ENCODE results near the gene GPD2. TPM values are rescaled to one million over a fixed set of nuclear protein-coding genes. Genes with fewer than 3 reads are reported as not detected.

Gene GPD2
- total RNA-seq = 10 to 100 TPM; 12.5 to 20.2 (median 18.3) TPM
- total RNA-seq (2013) = 41.7 TPM

GRCh38 chr2:156435718-156436496, at the start of gene GPD2:
Gene GPD2, plus strand, starts transcription at chr2:156436379. Its CDS starts 39,727 bp downstream, at chr2:156476106.
- H3K4me3 Mint-ChIP-seq = peak within 1 kb of the TSS; percentile 97
- H3K27ac Mint-ChIP-seq = peak within 1 kb of the TSS; percentile 93 to 95
- peaks cover 34 to 38% of the 10 kb centered on the region in 2 donors for H3K4me1 Mint-ChIP-seq
- Histone ChIP-seq H3K27ac (ENCODE audit: low read length) (peak within 1 kb of the TSS; percentile 79), H3K27me3 (ENCODE audit: control insufficient read depth, insufficient read depth, low read length) (no peaks in the 10 kb centered on the region), H3K4me1 (ENCODE audit: control insufficient read depth, insufficient read depth, low read length) (peaks cover 16% of the 10 kb centered on the region), H3K4me3 (ENCODE audit: low read length) (peak within 1 kb of the TSS; percentile 66), H3K9me3 (ENCODE audit: control insufficient read depth, insufficient read depth, low read length) (no peaks in the 10 kb centered on the region), H3K36me3 (ENCODE audit: control insufficient read depth, insufficient read depth, low read length) (no peaks in the 10 kb centered on the region)
- H3K36me3 Mint-ChIP-seq = no peaks in the 10 kb centered on the region
- DNase-seq (peak; percentile 65 to 73), ATAC-seq (peak; percentile 74 to 79 (median 75))
- H3K9me3 Mint-ChIP-seq = no peaks in the 10 kb centered on the region
- WGBS (ENCODE audit: insufficient coverage) = under 1% methylated on average over 79 of the region's 79 CpGs
- intact Hi-C loops (cut with micrococcal nuclease) = loop anchor here (2.0 to 5.0 kb wide), 3 partner anchors 35 to 93 kb away; no protein-coding TSS in a partner anchor
- H3K27me3 Mint-ChIP-seq (ENCODE audit: low read depth in 2 of 2) = no peaks in the 10 kb centered on the region
- TF ChIP-seq, protein P1, sequence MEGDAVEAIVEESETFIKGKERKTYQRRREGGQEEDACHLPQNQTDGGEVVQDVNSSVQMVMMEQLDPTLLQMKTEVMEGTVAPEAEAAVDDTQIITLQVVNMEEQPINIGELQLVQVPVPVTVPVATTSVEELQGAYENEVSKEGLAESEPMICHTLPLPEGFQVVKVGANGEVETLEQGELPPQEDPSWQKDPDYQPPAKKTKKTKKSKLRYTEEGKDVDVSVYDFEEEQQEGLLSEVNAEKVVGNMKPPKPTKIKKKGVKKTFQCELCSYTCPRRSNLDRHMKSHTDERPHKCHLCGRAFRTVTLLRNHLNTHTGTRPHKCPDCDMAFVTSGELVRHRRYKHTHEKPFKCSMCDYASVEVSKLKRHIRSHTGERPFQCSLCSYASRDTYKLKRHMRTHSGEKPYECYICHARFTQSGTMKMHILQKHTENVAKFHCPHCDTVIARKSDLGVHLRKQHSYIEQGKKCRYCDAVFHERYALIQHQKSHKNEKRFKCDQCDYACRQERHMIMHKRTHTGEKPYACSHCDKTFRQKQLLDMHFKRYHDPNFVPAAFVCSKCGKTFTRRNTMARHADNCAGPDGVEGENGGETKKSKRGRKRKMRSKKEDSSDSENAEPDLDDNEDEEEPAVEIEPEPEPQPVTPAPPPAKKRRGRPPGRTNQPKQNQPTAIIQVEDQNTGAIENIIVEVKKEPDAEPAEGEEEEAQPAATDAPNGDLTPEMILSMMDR (IDR thresholded peaks at IDR 0.05) = no peak

- intact Hi-C loops (cut with micrococcal nuclease) = no loop called here
- Mint-ChIP-seq H3K36me3 (no peaks in the 10 kb centered on the region), H3K9me3 (no peaks in the 10 kb centered on the region), H3K27ac (no peak overlapping the region), H3K4me3 (no peak overlapping the region), H3K4me1 (peaks cover 5 to 8% of the 10 kb centered on the region in 2 donors), H3K27me3 (ENCODE audit: low read depth in 2 of 2) (peaks cover under 1 to 9% of the 10 kb centered on the region in 2 donors)
- H3K27ac ChIP-seq (ENCODE audit: low read length) = no peak overlapping the region
- TF ChIP-seq, protein P1 (IDR thresholded peaks at IDR 0.05) = no peak
- no peaks in the 10 kb centered on the region for H3K36me3 ChIP-seq (ENCODE audit: control insufficient read depth, insufficient read depth, low read length)
- ATAC-seq = no peak
- H3K27me3 ChIP-seq (ENCODE audit: control insufficient read depth, insufficient read depth, low read length) = no peaks in the 10 kb centered on the region
- no peak overlapping the region for H3K4me3 ChIP-seq (ENCODE audit: low read length)
- WGBS (ENCODE audit: insufficient coverage) = 89% methylated on average over 26 of the region's 26 CpGs
- no peaks in the 10 kb centered on the region for H3K4me1 ChIP-seq (ENCODE audit: control insufficient read depth, insufficient read depth, low read length)
- H3K9me3 ChIP-seq (ENCODE audit: control insufficient read depth, insufficient read depth, low read length) = no peaks in the 10 kb centered on the region
- no peak for DNase-seq
These were observed 42.0 kb upstream of the GPD2 start for GRCh38 chr2:156394033-156394741.

DNA sequence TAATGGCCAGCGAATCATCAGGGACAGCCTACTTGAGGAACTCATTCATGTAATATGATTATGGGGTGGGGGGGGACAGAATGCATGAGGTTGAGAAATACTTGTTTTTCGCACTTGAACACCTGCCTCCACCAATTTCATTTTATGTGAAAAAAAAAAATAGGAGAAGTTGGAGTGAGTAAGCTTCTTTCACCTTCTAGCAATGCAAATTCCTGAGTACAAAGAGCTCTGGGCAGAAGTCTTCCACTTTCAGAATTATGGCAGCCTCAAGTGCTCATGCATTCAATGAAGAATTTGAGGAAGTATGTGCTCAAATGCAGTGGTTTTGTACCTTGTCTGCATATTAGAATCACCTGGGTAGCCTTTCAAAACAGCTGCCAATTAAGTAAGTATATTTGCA, 40.1 kb upstream of the GPD2 start:
- ATAC-seq = no peak
- intact Hi-C loops (cut with micrococcal nuclease) = no loop called here

More for the DNA sequence above, 40.1 kb upstream of the GPD2 start:
- Mint-ChIP-seq H3K9me3 (no peaks in the 10 kb centered on the region), H3K27me3 (ENCODE audit: low read depth in 2 of 2) (peaks cover 6 to 14% of the 10 kb centered on the region in 2 donors), H3K36me3 (peaks cover 8% of the 10 kb centered on the region), H3K4me3 (no peak overlapping the region), H3K27ac (no peak overlapping the region), H3K4me1 (peaks cover 24 to 27% of the 10 kb centered on the region in 2 donors)
- peaks cover 6% of the 10 kb centered on the region for H3K4me1 ChIP-seq (ENCODE audit: control insufficient read depth, insufficient read depth, low read length)
- H3K27ac ChIP-seq (ENCODE audit: low read length) = no peak overlapping the region
- H3K9me3 ChIP-seq (ENCODE audit: control insufficient read depth, insufficient read depth, low read length) = no peaks in the 10 kb centered on the region
- no peaks in the 10 kb centered on the region for H3K36me3 ChIP-seq (ENCODE audit: control insufficient read depth, insufficient read depth, low read length)
- TF ChIP-seq, protein P1 (IDR thresholded peaks at IDR 0.05) = no peak
- H3K4me3 ChIP-seq (ENCODE audit: low read length) = no peak overlapping the region
- no peaks in the 10 kb centered on the region for H3K27me3 ChIP-seq (ENCODE audit: control insufficient read depth, insufficient read depth, low read length)
- 71% methylated on average over 1 of the region's 2 CpGs for WGBS (ENCODE audit: insufficient coverage)
- DNase-seq = no peak
